SKM-1 treated with dmso at 0.1 percent for 144 hours (cell line): Measurements from ENCODE around the gene TIMM44.
A peak's percentile ranks its signal among the peaks of the same experiment; 100 is the strongest.
"Not testable (repeated sequence)": the region's sequence is repeated elsewhere in the genome, so short reads cannot be mapped to it uniquely, and the experiment has no call there.

ENCODE experiments used
- DNase-seq: peaks from one replicate; lab custom pipeline; 2025; ENCODE audit not compliant: unreplicated experiment; lab: John Stamatoyannopoulos, UW

The TIMM44 gene

DNA sequence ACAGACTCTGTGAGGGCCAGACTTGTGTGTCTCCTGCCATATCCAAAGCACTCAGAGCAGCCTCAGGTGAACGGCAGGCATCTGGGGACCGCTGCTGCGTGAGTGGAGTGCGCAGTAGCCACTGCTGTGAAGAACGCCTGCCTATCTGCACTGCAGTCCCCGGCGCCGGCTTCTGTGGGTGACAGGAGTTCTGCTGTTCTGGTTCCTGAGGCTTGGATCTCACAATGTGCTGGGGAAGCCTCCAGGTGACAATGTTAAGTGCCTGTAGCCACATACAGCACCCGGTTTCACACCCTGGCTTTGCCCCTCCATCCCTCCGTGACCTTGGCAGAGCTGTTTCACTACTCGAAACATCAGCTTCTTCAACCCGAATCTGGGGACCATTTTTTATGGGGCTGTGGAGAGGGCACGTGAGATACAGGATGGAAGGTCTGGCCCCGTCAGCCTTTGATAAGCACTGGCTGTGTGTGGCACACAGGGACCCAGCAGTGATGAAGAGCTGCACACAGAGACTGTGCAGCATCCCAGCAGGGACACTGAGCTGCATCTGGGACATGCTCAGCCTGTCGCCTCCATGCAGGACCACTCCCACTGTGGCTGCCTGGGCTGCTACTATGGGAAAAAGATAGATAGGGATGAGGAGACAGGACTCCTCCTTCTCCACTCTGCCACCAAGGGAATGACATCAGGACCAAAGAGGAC lies 33.7 kb upstream of the TIMM44 start:
- DNase-seq, result no peak

DNA sequence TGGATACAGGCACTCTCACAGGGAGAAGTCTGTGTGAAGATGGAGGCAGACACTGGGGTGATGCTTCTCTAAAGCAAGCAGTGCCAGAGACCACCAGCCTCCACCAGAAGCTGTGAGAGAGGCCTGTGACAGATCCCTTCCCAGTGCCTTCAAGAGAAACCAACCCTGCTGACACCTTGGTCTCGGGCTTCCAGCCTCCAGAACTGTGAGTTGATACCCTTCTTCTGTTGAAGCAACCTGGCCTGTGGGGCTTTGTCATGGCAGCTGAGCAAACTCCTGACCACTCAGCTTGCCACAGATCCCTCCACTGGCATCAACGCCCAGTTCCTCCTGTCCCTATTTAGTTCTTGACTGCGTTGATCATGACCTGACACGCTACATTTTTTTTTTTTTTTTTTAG lies 33.0 kb upstream of the TIMM44 start:
- no peak for DNase-seq

DNA sequence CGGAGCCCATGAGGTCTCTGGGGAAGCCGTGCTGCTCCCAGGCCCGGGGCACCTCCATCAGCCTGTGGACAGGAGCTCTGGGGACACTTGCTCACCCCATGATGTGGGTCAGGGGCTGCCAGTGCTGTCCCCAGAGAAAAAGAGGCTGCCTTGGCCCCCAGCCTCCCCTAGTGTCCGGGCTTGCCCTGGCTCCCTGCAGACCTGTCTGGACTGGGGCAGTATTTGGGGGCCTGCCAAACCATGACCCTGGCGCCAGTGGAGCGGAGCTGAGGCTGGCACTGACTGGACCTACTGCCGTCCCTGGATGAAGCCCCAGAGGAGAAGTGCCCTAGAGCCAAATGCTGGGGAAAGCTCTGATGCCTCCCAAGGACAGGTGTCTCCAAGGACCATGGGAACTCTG lies 31.6 kb upstream of the TIMM44 start:
- no peak for DNase-seq

DNA sequence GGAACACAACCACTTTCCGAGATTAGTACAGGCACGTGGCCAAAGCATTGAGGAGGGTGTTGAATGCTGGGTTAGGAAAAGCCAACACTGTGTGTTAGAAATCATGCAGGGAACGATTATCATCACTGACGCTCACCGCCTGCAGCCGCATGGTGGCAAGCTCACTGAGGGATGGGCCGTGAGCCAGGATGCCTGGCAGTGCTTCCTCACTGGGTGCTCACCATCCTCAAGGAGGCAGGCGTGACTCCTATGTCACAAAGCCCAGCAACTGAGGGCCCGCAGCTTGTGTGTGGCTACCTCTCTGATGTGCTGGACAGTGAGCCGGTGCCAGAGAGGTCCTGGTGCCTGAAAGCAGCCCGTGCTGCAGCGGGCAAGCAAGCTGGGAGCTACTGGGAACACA lies 30.4 kb upstream of the TIMM44 start:
- DNase-seq, result no peak

DNA sequence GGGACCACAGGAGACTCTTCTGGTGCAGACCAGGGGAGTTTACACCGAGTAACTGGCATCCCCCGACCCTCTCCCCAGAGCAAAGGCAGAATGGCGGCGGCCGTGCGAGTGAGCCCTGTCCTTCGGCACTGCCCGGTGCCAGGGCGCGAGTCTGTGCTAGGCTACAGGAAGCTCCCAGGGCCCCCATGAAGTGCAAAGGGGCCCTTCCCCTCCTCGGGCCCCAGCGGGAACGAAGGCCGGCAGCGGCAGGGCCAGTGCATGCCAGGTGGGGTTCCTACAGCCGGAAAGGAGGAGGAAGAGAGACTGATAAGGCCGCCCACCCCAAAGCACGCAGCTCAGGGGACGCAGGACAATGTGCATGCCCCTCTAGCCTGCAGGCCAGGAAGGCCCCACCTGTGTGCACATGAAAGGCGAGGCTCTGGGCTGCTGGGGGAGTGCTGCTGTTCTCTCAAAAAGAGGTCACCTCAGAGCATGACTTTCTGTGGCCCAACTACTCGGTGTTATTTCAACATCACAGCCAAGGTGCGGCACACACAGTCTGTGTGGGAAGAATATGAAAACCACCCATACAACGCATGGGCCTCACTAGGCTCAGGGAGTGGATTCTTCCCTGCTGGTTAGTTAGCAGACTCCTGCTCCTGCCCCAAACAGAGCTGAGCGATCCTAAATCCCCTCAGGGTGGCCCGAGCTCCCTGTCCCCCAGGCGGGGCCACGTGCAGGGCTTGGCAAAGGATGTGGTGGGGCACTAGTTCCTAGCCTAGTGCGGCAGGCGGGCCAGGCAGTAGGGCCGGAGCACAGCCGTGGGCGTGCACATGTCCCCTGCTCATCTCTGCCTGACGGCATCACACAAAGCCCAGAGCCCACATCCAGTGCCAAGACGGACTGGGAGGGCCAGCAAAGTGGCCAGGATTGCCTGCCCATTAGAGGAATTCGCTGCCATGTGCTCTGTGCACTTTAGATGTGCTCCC lies 28.4 kb upstream of the TIMM44 start:
- no peak for DNase-seq

DNA sequence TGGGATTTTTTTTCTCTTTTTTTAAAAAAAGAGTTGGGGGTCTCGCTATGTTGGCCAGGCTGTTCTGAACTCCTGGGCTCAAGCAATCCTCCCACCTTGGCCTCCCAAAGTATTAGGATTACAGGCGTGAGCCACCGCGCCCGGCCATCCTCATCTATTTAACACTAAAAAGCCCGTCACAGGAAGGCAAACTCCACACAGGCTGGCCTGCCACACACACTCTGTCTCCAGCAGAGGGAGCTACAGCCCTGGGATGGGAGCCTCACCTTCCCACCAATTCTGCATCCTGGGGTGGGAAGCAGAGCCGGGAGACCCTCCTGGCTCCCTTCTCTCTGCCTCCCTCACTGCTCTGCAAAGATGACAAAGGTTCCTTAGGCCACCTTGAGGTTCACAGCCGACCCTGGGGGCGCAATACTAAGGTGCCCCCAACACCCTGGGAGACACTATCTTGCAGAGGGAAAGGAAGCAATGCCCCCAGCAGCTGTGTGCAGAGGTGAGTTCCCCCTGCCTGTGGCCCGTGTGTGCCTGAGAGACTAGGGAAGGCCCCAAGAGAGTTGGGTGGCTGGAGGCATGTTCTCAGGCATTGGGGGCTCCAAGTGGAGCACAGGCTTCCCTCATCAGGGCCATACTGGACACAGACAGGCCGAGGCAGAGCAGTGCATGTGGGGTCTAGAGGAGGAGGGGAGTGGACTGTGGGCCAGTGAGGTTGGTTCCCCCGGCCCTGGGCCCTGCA lies 27.4 kb upstream of the TIMM44 start:
- peak; percentile 2 for DNase-seq

DNA sequence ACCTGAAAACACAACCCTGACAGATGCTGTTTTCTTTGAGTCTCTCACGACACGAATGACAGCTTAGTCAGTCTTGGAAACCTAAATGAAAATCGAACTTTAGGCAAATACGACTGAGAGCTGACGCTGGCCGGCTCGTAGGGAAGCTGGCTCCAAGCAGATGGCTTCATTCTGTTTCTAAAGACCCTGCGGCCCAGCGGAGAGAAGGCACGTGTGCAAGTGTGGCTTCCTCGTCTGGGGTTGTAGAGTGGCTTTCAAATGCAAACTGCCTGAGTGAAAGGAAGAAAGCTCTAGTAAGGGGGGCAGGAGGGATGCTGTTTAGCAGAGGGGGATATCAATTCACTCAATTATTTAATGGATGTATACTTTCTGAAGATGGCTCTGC lies 26.1 kb upstream of the TIMM44 start:
- DNase-seq, result no peak

DNA sequence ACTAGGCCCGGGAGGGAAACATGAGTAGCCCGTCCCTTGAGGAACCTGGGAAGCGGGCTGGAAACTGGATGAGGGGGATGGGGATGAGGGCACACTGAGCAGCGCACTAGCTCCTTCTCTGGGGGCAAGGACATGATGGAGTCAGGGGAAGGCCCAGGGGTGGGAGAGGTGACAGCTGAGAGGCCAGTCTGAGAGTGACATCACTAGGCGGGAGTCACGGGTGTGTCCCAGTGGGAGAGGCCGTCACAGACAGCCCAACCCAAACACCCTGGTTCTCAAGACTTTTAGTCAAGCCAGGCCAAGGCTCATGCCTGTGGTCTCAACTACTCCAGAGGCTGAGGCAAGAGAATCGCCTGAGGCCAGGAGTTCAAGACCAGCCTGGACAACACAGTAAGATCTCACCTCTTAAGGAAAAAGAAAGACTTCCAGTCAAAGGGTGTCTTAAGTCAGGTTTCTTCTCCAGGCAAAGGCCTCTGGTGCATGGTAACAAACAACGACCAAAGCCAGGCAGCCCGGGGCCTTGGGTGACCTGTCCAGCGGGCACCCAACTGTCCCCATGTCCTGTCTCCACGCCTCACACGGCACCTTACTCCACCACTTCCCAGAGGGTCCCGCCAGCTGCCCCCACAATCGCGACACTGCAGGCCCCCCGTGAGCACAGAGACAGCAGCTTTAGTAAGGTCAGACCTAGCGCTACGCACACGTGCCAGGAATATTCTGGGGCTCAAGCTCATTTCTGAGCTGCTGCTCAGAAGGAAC lies 25.5 kb upstream of the TIMM44 start:
- DNase-seq, result no peak

DNA sequence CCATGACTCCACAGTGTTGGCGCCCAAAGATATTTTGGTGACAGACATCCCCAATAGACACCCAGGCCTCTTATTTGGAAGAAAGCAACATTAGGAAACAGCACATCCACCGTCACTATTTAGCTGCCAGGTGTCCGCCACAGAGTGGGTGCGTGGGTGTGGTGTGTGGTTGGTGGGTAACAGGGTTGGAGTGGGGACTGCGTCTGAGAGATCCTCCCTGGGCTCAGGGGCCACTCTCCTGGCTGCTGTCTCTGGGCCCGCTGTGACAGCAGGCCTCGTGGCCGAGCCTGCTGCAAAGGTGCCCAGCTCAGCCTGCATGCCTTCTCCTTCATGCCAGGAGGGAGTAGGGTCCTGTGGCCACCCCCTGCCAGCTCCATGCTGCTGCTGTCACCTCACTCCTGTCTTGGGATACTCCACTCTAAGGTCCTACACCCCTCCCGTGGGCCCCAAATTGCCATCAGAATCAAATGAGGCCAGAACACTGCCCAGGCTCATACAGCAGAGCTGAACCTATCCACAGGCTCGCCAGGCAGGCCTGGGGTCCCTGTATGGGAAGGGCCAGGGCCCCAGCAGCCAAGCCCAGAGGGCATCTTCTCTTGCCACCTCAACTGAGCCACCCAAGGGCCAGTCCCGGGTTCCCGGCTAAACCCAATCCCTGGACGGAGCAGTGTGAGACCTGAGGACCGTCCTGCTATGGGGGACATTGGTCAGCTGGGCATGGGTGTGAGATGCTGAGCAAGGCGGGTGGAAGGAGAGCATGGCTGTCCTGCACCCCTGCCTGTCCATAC lies 24.7 kb upstream of the TIMM44 start:
- no peak for DNase-seq

DNA sequence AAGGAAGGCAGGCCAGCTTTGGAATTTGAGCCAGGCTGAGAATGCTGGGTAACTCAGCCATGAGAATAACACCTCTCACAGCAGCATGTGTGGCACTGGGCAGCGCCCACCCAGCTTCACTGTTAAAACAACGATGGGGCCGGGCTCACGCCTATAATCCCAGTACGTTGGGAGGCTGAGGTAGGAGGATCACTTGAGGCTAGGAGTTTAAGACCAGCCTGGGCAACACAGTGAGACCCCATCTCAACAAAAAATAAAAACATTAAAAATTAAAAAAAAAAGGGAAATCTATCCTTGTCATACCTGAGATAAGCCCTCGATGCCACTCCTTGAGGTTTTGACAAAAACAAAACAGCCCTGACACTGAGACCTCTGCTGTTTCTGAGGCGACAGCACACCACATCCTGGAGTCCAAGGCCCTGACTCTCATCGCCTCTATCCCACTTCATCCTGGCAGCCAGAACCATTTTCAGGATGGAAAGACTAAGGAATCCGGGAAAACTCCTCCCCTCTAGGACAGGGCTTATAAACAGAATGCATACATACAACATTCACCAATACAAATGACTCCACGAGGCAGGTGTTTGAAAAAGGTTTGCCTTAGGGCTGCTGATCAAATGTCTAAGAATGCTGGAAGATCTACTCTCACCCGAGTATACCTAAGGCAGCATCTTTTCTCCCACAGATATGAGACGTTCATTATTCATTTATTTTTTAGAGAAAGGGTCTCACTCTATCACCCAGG lies 22.6 kb upstream of the TIMM44 start:
- DNase-seq, result no peak

DNA sequence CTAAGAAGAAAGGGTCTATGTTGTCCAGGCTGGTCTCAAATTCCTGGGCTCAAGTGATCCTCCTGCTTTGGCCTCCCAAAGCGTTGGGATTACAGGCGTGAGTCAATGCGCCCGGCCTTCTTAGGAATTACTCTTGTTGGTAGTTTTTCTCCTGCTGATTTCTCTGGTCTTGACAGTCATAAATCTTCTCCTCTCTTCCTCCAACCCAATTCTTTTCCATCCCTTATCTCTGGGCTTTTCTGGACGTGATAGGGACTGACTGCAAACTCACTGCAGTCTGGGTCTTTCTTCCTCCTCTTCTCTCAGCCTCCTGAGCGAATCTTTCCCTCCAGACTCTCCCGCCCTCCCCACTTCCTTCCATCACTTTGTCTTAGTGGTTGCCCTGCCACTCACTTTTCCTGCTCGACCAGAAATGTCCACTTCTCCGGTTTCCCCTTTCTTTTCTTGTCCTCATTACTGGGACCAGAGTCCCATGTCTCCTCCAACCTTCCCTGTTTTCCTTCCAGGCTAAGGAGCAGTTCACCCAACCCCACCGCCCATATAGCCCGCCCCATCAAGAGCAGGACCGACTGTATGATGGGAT lies 21.9 kb upstream of the TIMM44 start:
- DNase-seq, result no peak

DNA sequence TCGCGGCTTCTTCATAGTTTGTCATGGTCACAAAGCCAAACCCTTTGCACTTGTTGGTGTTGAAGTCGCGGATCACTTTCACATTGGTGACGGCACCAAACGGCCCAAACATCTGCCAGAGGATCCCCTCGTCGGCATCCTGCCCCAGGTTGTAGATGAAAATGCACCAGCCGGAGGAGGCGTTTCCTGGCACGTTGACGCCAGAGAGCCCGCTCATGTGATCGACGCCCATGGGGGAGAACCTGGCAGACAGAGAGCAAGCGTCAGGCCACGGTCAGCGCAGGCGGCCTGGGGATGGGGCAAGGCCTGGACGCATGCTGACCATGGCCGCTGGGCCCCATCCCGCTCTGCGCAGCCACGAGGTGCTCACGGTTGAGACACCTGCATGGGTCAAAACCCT lies 20.1 kb upstream of the TIMM44 start:
- no peak for DNase-seq

DNA sequence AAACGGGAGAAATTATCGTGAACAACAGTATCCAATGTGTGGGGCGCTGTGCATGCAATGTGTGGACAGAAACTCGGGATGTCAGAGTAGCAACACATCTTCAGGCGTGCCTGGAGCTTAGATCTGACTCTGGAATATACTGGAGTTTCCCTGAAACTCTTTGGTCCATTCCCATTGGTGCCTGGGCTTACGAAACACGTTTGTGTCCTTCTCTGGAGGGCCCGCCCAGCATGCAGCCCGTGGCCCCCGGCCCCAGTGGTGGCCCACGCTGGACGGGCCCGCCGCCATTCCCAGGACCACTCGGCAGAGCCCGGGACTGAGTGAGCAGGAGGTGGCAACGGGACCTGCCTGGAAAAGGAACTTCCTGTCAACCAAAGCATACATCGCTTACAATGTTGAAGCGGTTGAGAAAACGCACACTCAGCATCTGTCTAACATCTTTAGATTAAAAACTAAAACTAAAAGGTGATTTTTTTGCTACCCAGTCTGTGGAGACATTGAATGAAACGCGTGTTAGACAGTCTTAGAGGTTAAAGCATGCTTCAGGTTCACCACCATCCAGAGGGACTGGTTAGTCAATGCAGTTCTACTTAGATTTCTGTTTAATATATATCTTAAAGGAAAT lies 19.3 kb upstream of the TIMM44 start:
- DNase-seq, result no peak

DNA sequence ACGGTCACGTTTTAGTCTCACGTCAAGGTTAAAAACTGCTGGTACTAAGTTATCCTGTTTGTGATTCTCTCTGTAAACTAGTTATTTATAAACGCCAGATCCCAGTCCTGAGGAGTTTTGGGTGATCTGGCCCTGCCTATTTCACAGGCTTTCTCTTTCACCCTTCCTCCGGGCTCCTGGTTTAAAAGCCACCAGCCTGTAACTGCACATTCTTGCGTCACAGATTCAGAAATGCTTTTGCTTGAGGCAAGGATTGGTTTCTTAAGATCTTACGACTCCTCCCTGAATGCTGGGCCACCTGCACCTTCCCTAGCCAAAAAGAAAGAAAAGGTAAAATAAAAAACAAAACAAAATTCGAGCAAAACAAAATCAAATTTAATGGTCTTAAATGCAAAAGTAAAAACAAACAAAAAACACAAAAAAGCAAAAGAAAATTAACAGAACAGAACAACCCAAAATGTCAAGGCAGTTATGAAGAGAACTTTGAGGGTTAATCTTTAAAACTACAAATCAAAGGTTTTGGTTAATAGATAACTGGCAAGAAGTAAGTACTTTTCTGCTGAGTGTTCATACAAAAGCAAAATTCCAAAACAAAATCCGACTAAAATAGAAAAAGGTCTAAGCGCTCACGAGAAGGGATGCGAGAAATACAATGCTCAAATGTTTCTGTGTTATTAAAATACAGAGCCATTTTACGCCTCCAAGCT lies 18.6 kb upstream of the TIMM44 start:
- no peak for DNase-seq

DNA sequence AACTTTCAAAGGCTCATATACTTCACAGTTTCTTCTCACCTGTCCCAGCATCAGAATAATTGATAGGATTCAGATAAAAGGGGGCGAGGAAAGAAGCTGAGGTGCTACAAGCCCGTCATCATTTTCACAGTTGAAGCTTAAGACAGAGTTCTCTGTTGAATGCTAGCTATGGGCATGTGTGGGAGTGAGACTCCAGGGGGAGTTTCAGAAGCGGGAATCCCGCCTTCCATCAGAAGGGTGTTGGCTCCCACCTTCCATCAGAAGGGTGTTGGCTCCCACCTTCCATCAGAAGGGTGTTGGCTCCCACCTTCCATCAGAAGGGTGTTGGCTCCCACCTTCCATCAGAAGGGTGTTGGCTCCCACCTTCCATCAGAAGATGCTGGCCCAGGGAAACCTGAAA lies 17.6 kb upstream of the TIMM44 start:
- not testable (repeated sequence) for DNase-seq

DNA sequence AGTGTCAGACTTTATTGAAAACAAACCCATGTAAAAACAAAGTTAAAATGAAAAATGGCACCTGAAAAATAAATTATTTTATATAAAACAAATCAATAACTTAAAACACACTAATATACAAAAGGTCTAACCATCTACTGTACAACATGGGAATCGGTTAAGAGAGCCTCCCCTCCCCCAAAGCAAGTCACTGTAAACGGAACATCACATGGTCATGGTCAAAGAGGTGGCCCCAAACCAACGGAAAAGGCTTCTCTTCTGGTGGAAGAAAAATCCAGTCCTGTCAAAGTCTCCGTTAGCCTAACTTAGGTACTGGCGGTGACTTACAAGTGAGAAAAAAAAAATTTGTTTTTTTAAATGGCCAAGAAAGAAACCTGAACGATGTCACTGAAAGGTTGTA lies 15.7 kb upstream of the TIMM44 start:
- no peak for DNase-seq

DNA sequence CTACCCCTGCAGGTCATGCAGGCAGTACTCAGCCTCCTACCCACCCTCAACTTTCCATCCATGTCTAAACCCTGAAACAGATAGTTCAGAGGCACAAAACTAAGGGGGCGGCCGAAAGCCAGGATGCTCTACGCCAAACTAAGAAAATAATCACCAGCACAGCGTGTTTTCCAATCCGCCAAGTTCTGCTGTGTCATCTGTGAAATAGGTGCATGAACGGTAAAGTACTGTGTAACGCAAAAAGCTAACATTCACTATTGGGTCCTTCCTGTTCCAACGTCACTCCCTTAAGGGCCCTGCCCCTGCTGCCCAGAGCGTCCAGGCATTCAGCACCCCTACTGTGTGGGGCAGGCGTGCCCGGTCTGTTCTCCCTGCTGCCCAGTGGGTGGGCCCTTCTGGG lies 12.2 kb upstream of the TIMM44 start:
- no peak for DNase-seq

DNA sequence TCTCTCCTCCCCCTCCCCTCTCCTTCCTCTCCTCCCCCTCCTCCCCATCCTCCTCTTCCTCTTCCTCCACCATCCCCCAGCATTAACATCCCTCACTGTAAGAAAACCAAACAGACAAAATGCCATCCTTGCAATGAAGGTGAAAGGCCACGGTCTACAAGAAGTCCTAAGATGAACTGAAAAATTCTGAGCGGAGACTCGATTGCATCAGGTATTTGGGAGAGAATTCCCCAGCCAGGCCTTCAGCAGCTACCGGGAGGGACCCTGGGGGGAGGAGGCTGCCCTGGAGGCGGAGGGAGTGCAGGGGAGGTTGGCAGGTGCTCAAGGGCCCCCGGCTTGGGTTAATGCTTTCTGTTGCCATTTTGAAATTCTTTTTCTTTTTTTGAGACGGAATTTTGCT lies 10.1 kb upstream of the TIMM44 start:
- DNase-seq, result no peak
